PFSK-1 (cell line): ENCODE results near the gene ANKRD9.

ENCODE experiments used
- FOXP2 ChIP-seq: optimal IDR thresholded peaks from 2 replicates; pipeline ENCODE3; 2011; ENCODE audit warnings: borderline replicate concordance, control low read depth, inconsistent platforms; ENCODE audit not compliant: insufficient read depth; ENCODE audit errors: extremely low read length, extremely low read depth
- POLR2AphosphoS5 ChIP-seq: IDR thresholded peaks from 2 replicates; pipeline ENCODE4 v1.6.1; 2012; ENCODE audit warnings: low read depth, mild to moderate bottlenecking, control low read depth, low read length, moderate library complexity
- REST ChIP-seq, 2 experiments: IDR thresholded peaks; 2 replicates each; pipeline versions ENCODE4 v1.6.1 to v1.8.0; 2011 to 2012; ENCODE audit warnings: low read depth in 2 of 2, low read length in 2 of 2, control low read depth in 1 of 2, inconsistent platforms in 1 of 2, mild to moderate bottlenecking in 1 of 2, moderate library complexity in 1 of 2; ENCODE audit not compliant: insufficient read depth in 1 of 2
- SIN3A ChIP-seq: IDR thresholded peaks from 2 replicates; pipeline ENCODE4 v1.6.1; 2012; ENCODE audit warnings: mild to moderate bottlenecking, low read length, moderate library complexity, borderline replicate concordance; ENCODE audit not compliant: insufficient read depth
- TAF1 ChIP-seq: IDR thresholded peaks from 2 replicates; pipeline ENCODE4 v1.6.1; 2012; ENCODE audit warnings: low read length, control low read depth, borderline replicate concordance; ENCODE audit not compliant: insufficient read depth

- TF ChIP-seq POLR2AphosphoS5 (no peak), REST (IDR thresholded peaks at IDR 0.05; ENCODE audit: insufficient read depth in 1 of 2, low read depth in 2 of 2, low read length in 2 of 2) (no peak), TAF1 (no peak), SIN3A (no peak), FOXP2 (no peak)
Observed at GRCh38 chr14:102545461-102546265, 36.1 kb upstream of the ANKRD9 start.
